NCI-H345 treated with DMSO at 0.1 percent for 48 hours (cell line): ENCODE results near the gene FIG4.
"Not testable (repeated sequence)": the region's sequence is repeated elsewhere in the genome, so short reads cannot be mapped to it uniquely, and the experiment has no call there.

Experiments used
- DNase-seq: peaks from one replicate; lab custom pipeline; 2025; ENCODE audit not compliant: unreplicated experiment; lab: John Stamatoyannopoulos, UW

FIG4 gene

DNA sequence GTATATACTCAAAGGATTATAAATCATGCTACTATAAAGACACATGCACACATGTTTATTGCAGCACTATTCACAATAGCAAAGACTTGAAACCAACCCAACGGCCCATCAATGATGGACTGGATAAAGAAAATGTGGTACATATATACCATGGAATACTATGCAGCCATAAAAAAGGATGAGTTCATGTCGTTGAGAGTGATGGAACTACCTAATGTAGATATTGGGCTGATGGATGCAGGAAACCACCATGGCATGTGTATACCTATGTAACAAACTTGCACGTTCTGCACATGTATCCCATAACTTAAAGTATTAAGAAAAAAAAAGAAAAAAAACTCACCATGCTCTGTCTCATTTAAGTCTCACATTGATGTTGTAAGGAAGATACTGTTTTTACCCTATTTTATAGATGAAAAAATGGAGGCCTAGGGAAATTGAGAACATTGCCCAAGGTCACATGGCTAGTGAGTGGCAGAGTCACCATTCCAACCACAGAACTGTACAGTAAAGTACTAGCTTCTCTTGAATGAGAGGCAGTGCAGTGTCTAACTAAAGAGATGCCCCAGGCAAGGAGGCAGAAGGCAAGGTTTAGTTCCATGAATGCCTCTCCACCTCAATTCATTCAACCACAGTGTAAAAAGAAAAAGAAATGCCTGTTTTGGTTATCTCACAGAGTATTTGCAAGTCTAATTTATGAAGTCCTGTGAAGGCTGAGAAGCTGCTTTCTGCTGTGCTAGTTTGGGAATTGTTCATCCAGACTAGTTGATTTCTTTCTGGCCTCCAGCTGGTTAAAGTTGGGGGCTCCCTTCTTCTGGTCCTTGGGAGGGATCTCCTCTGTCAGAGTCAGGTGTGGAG lies 68.2 kb downstream of the FIG4 start:
- DNase-seq: no peak

DNA sequence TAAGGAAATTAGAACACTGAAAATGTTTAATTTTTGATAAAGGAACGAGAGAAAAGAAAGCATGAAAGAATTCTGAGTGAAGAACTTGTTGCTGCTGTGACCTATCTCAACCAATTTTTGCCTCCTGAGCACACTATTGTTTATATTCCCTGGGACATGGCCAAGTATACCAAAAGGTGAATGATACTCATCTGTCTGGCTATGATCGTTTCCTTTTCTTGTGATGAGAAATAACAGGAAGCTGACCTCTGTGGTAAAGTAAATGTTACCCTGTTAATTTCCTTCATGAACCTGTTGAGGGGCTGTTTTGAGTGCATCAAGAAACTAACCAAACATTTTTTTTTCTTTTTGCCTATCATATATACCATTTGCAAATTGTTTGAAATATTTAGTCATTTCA lies 69.1 kb downstream of the FIG4 start:
- no peak for DNase-seq

DNA sequence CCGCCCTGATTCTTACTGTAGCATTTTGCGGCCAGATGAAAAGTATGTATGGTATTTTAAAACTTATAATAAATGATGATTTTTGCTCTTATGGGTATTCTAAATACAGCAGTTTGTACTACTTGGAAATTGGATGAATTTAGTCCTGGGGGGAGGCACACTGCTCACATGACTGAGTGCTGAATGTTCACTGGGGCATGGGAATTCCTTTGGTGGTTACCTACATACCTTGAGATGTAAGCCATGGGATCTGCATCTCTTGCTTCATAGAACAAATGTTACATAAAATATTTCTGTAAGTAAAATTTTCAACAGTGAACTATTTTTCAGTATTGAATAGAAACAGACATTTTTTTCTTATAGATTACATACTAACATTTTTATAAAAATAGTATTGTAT lies 71.1 kb downstream of the FIG4 start:
- DNase-seq: no peak

DNA sequence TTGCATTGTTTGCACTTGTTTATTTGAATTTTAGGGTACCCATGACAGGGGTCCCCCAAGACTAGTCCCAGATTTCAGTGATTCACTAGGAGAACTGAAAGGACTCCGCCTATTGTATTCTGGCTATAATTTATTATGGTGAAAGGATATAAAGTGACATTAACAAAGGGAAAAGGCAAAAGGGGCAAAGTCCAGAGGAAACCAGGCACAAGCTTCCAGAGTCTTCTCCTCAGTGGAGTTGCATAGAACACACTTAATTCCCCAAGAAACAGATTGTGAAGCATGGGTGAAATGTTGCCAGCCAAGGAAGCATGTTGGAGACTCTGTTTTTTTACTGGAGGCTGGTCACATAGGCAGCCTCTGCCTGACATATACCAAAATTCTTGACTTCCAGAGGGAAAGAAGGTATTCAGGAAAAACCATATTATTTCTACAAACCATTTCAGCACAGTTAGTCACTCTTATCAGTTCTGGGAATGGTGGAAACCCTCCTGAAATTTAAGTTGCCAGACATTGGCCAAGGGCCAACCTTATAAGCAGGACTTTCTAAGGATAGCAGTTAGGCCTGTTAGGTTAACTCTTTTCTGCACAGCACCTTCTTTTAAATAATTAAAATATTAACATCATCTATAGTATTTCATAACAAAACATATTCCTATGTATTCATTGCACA lies 71.8 kb downstream of the FIG4 start:
- DNase-seq: no peak

DNA sequence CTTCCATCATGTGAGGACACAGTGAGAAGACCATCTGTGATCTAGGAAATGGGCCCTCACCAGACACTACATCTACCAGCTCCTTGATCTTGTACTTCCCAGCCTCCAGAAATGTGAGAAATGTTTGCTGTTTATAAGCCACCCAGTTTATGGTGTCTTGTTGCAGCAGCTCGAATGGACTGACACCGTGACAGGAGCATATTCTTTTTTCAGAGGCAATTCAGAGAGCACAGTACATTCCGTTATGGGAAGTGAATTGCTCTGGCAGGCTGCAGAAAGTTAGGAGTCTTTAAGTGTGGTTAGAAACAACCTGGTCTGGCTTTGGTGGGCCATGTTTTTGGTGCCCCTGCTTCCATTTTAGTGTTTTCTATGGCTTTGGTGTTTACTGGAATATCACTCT lies 75.1 kb downstream of the FIG4 start:
- DNase-seq: no peak

DNA sequence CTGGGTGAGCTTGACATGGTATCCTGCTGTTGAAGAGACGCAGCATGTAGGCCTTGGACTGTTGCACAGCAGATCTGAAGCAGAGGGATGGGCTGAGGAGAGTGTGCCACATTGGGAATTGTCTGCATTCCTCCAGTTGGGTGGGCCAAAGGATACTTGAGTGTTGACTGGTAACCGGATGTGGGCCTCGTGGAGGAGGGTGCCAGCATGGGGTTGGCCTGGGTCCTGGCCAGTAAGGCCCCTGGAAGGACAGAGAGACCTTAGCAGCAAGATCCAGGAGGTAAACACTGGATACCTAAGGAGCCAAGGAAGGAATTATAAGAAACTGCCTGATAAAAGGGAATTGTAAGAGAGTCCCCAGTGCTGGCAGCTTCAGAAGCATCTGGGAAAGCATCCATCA lies 76.9 kb downstream of the FIG4 start:
- DNase-seq: no peak

DNA sequence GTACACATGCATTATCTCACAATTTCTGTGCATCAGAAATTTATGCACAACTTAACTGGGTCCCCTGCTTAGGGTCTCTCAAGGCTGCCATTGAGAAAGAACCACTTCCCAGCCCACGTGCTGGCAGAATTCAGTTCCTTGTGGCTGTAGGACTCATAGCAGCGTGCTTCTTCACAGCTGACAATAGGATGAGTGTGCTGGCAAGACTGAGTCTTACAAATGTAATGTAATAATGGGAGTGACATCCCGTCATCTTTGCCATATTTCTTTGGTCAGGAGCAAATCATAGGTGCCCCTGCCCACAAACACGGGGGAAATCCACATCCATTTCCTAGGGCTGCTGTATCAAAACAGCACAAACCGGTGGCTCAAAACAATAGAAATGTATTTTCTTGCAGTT lies 77.4 kb downstream of the FIG4 start:
- DNase-seq: no peak

DNA sequence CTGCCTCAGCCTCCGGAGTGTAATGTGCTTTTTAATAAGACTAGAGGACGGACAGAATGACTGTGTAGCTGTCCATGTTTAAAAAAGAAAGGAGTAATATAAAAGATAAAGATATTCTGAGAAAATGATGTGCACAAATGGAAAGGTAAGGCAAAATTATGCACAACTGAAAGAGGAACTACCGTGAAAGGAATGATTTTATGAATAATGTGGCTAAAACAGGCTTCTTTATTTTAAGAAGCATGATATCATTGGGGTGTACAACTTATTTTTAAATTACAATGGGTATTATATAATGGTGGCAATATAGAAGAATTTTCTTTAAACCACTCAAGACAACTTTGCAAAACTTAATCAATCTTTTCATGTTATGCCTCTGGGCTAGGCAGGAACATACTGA lies 78.1 kb downstream of the FIG4 start:
- DNase-seq: no peak

DNA sequence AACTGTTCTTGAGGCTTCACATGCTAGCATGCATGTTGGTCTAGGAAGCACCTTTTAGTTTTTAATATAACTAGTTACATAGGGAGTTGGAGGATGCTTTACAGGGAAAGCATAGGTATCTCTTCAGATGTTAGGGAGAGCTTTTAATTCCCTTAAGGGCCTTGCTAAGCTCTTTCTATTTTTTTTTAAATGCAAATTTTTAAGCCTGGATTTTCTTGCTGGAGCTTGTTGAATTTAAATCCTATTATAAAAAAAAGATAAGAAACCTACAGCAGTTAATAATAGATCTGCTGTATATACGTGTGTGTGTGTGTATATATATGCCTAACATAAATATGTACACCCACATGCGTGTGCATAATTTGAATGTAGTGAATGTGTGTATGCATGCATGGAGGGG lies 79.0 kb downstream of the FIG4 start:
- DNase-seq: no peak

DNA sequence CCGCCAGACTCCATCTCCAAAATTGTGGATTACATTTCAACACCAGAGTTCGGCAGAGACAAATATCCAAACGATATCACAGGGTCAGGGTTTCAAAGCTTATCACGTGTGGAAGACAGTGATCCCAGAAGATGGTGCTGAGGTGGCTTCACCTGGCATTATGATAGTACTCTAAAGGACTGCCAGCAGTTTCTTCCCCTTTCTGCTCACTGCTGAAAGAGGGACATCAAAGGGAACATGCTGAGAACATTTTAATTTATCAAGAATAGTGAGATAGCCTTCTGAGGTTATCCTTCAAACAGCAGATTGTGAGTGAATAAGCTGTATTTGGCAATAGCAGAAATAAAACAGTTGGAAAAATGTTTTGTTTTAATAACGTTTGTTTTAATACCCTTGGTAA lies 79.7 kb downstream of the FIG4 start:
- DNase-seq: no peak

DNA sequence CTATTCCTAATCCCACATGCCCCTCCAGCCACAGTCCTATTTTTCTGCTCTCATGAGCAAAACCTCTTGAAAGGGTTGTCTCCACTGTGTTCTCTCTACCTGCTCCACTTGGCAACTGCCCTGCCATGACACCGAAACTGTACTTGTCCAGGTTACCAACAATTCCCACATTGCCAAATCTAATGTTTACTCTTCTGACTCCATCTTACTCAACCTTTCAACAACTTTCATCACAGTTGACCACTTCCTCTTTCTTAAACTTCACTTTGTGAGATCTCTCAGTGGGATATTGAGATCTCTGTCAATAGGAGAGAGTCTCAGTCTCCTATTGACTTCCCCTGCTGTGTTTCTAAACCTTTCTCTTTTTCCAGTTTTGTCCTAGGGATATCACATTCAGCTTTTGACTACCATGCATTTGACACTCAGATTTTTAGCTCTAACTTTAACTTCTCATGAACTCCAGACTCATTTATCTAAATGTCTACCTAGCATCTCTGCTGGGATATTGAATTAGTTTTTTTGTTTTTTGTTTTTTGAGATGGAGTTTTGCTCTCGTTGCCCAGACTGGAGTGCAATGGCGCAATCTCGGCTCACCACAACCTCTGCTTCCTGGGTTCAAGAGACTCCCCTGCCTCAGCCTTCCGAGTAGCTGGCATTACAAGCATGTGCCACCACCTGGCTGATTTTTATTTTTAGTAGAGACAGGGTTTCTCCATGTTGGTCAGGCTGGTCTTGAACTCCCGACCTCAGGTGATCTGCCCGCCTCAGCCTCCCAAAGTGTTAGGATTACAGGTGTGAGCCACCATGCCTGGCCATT lies 81.1 kb downstream of the FIG4 start:
- not testable (repeated sequence) for DNase-seq

DNA sequence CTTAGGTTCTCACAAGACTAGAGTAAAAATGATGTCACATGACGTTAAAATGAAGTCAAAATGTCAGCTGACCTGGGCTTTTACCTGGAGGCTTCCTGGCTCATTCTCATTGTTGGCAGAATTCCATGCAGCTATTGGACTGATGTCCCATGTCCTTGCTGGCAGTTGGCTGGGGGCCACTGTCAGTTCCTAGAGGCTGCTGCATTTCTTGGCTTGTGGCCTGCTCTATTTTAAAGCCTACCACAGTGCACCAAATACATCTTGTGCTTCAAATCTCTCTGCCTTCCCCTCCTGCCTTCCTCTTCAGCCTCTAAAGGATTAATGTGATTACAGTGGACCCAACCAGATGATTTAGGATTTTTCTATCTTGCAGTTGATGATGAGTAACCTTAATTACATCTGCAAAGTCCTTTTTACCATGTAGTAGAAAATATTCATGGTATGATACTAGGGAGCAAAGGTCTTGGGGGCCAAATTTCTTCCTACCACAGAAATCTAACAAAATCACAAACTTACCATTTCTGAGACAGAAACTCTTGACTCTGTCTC lies 81.9 kb downstream of the FIG4 start:
- DNase-seq: no peak

DNA sequence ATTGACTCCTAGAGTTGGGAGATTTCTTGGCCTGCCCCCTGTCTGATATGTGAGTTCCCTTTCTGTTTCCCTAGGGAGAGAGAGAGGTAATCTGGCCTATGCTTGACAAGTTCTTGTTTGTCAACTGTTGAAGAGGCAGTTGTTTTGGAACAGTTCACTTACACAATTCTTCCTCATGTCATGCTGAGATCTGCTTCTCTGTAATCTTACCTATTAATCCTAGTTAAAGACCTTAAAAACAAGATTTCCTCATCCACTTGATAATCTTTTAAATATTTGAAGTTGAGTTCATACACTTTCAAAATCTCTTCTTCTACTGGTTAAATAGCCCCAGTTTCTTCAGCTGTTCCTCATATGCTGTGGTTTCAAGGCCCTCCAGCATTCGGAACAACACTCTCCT lies 89.9 kb downstream of the FIG4 start:
- no peak for DNase-seq

DNA sequence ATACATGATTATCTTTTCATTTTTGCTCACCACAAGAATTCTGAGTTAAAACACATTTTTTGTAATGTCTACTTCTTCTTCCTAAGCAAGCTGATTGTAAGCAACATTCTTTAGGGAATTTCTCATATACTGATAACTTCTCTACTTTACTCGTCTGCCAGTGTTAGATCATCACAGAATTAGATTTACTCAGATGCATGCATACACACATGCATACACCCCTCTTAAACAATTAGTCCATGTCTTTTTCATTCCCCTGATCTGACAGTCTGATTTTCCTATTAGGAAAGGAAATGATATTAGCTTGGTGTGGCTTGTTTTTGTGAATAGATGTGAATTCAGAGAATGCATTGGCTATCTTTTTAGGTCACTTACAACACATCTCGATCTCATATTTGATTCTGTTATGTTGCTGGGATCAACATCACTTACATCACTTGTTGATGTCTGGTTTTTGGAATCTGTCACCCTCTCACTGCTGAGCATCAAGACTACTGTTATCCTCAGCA lies 91.4 kb downstream of the FIG4 start:
- DNase-seq: no peak

DNA sequence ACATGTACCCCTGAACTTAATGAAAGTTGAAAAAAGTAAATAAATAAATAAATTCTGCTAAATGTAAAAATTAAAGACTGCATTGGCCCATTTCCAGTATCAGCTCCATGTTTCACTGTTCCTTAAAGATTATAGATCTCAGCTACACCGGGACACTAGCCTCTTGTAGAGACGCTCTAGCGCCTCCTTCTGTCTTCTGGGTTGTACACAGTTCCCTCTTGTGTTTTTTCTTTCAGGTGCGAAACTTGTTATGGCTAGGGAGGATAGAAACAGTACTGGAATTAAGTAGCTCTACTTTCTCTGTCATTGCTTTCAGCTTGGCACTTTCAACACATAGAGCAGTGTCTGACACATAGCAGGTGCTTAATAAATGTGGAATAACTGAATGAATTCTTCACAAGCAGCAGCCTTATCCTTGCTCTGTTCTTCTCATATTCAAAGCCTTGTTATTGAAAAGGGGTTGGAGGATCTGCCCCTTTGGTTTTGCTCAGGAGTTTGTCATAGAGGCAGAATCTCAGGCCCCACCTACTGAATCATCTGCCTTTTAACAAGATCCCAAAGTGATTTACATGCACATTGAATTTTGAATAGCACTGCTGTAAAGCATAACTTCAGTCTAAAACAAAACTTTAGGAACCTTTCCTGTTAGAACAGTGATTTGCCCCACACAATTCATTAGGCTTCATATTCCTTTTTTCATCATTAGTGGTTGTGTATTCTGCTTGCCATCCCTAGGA lies 92.3 kb downstream of the FIG4 start:
- DNase-seq: no peak

DNA sequence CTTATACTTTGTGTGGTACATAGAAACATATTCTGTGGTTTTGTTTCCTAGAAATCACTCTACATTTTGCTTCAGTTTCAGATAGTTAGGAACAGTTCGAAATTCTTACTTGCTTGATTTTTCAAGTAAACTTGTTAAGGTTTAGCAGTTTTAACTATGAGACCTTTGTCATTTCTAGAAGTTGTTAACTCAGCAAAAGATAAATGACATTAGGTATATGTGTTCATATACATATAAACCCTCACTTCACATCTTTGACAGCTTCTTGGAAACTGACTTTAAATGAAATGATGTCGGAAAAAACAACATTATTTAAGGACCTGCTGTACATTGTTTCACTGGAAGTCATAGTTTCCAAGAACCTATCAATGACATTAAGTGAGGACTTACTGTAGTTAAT lies 96.2 kb downstream of the FIG4 start:
- DNase-seq: no peak

DNA sequence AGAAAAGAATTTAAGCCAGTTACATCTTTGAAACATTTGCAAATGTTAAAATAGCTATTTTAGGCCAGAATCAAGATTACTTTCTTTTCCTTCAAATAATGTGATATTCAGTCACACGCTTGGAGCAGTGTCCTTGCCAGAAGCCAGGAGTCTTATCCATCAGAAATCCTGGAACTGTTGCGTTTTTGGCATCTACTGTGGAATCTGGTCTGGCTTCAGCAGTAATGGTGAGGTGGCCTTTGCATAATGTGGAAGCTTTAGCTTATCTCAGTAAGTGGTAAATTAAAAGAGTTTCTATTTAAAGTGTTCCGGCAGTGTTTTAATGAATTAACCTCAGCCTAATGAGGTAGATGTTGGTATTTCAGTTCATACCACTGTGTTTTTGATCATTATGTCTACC lies 97.6 kb downstream of the FIG4 start:
- DNase-seq: no peak

DNA sequence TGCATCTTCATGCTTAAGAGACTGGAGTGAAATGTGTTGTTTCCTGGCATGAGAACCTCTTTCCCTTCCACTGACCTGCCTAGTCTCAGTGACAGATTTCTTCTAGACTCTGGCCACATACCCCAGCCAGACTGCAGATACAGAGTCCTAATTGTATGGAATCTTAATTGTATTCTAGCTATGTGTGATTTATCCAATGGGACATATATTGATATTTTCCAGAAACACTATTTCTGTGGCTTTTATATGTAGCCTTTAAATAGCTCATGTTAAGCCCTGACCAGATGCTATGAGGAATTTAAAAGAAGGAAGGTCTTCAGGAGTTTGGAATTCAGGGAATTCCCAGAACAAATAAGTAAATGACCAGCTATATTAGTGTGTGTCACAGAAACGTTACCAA lies 99.0 kb downstream of the FIG4 start:
- DNase-seq: no peak

DNA sequence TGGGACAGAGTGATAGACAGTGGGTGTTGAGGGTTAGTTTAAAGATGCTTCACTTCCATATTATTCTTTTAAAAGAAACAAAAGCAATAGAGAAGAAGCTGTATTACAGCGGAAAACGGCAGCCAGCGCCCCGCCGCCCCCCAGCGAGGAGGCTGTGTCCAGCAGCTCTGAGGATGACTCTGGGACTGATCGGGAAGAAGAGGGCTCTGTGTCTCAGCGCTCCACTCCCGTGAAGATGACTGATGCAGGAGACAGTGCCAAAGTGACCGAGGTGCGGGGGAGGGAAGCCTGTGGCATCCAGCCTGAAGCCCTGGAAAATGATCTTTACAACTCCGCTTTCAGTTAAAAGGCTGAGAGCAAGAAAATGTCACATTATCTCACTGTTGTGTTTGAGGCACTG lies 100.2 kb downstream of the FIG4 start:
- DNase-seq: no peak

DNA sequence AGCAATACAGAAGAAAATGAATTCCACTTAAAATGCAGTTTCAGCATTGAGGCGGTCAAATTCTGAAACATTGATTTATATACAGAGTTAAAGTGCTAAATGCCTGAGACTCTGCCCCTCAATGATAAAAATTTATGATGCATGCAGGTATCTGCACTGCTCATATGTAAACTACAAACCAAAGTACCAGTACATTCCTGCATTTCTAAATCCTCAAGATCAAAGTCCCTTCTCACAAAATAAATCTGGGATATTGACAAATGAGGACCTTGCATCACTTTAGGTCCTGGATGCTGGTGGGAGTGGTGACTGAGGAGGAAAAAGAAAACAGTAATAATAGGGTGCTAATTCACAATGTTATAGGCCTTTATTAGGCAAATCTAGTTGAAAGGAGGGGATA lies 101.9 kb downstream of the FIG4 start:
- DNase-seq: no peak

DNA sequence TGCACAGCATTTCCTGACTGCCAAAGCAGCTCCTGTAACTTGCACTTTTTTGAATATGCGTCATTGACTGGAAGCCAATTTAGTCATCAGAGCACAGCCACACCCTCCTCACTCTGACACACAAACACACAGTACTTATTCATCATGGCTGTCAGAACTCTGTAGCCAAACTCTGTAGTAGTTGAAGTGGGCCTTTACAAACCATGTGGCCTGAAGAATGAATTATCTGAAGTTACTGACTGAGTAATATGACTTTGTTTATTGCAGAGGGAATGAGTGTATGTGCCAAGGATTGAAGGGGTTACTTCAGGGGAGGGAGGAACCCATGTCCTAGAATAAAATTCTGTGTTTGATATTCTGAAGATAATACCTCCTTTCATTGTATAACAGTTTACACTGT lies 102.7 kb downstream of the FIG4 start:
- peak; percentile 81 for DNase-seq
